OCI-LY1 (cell line): ENCODE results near the gene SELPLG.

Source experiments
- H2AFZ ChIP-seq: fragments of 200-600 bp; sonication (generic), shearing (Covaris generic); 2 replicates; pipeline ENCODE4 v1.6.0; 2014; ENCODE audit warnings: antibody characterized with exemption, mild to moderate bottlenecking, low read length
- H3F3A ChIP-seq: fragments of 200-600 bp; sonication (generic), shearing (Covaris generic); 2 replicates; pipeline ENCODE4 v1.6.0; 2014; ENCODE audit warnings: mild to moderate bottlenecking, antibody characterized with exemption, low read length, moderate library complexity; ENCODE audit not compliant: insufficient read depth
- H3K27ac ChIP-seq: fragments of 200-600 bp; sonication (generic); 2 replicates; pipeline ENCODE4 v1.5.1; 2014; ENCODE audit warnings: low read length, mixed run types, mild to moderate bottlenecking, low read depth; ENCODE audit not compliant: poor library complexity, severe bottlenecking
- H3K27me3 ChIP-seq: fragments of 200-600 bp; sonication (generic); 2 replicates; pipeline ENCODE4 v1.6.0; 2014; ENCODE audit warnings: antibody characterized with exemption, mild to moderate bottlenecking, low read length, moderate library complexity; ENCODE audit not compliant: insufficient read depth
- H3K36me3 ChIP-seq: fragments of 200-600 bp; sonication (generic); 2 replicates; pipeline ENCODE4 v1.6.1; 2014; ENCODE audit warnings: mild to moderate bottlenecking, antibody characterized with exemption, low read length, moderate library complexity, mixed read lengths; ENCODE audit not compliant: insufficient read depth
- H3K4me1 ChIP-seq: fragments of 200-600 bp; sonication (generic); 2 replicates; pipeline ENCODE4 v1.5.1; 2014; ENCODE audit warnings: mild to moderate bottlenecking, low read length, moderate library complexity; ENCODE audit not compliant: insufficient read depth, severe bottlenecking
- H3K4me2 ChIP-seq: fragments of 200-600 bp; sonication (generic), shearing (Covaris generic); 2 replicates; pipeline ENCODE4 v1.6.1; 2014; ENCODE audit warnings: low read length
- H3K4me3 ChIP-seq: fragments of 200-600 bp; sonication (generic); 2 replicates; pipeline ENCODE4 v1.5.1; 2014; ENCODE audit warnings: low read length, low read depth, mild to moderate bottlenecking, mixed read lengths; ENCODE audit not compliant: poor library complexity, severe bottlenecking
- H3K79me2 ChIP-seq: fragments of 200-600 bp; shearing (Covaris generic); 2 replicates; pipeline ENCODE4 v1.6.1; 2016; ENCODE audit warnings: mixed run types, low read length, mixed read lengths; ENCODE audit not compliant: insufficient read depth
- H3K9ac ChIP-seq: fragments of 200-600 bp; sonication (generic), shearing (Covaris generic); 2 replicates; pipeline ENCODE4 v1.6.1; 2014; ENCODE audit warnings: mild to moderate bottlenecking, low read length, mixed read lengths
- H3K9me2 ChIP-seq: fragments of 200-600 bp; sonication (generic), shearing (Covaris generic); 2 replicates; pipeline ENCODE4 v1.6.1; 2014; ENCODE audit warnings: low read depth, mild to moderate bottlenecking, low read length, mixed read lengths
- H3K9me3 ChIP-seq: fragments of 200-600 bp; shearing (Covaris generic); 2 replicates; pipeline ENCODE4 v1.6.1; 2014; ENCODE audit warnings: low read length, mixed read lengths
- H4K20me1 ChIP-seq: fragments of 200-600 bp; sonication (generic), shearing (Covaris generic); 2 replicates; pipeline ENCODE4 v1.6.0; 2016; ENCODE audit warnings: mild to moderate bottlenecking, low read length; ENCODE audit not compliant: insufficient read depth
- CTCF ChIP-seq: fragments of 200-600 bp; sonication (generic), shearing (Covaris generic); IDR thresholded peaks from 2 replicates; pipeline ENCODE4 v1.5.1; 2017; ENCODE audit warnings: mild to moderate bottlenecking, antibody characterized with exemption, low read length, moderate library complexity, mixed read lengths
- EZH2 ChIP-seq: fragments of 200-600 bp; sonication (generic), shearing (Covaris generic); IDR thresholded peaks from 2 replicates; pipeline ENCODE4 v1.8.0; 2017; ENCODE audit warnings: borderline replicate concordance, mixed run types, mild to moderate bottlenecking, antibody characterized with exemption, low read length, moderate library complexity, mixed read lengths

SELPLG gene

GRCh38 chr12:108646600-108647579 is 13.2 kb upstream of the SELPLG start:
- Histone ChIP-seq H3K9ac (no peak overlapping the region), H3K27ac (no peak overlapping the region), H3K27me3 (no peaks in the 10 kb centered on the region), H3K9me2 (no peaks in the 10 kb centered on the region), H3K79me2 (no peaks in the 10 kb centered on the region), H4K20me1 (no peaks in the 10 kb centered on the region), H3K36me3 (peaks cover 14% of the 10 kb centered on the region; the same call in 1 of the 2 replicates), H3K4me2 (no peak overlapping the region), H3F3A (no peaks in the 10 kb centered on the region), H3K9me3 (no peaks in the 10 kb centered on the region), H3K4me1 (peaks cover 10% of the 10 kb centered on the region), H2AFZ (no peak overlapping the region), H3K4me3 (no peak overlapping the region)
- TF ChIP-seq EZH2: no peak
- TF ChIP-seq CTCF: no peak

- no peaks in the 10 kb centered on the region for H3K79me2 ChIP-seq
- H3K4me3 ChIP-seq: no peak overlapping the region
- TF ChIP-seq CTCF (no peak), EZH2 (no peak)
- H3K9me2 ChIP-seq: no peaks in the 10 kb centered on the region
- no peaks in the 10 kb centered on the region for H3F3A ChIP-seq
- H2AFZ ChIP-seq: no peak overlapping the region
- peaks cover 20% of the 10 kb centered on the region for H3K4me1 ChIP-seq
- no peak overlapping the region for H3K9ac ChIP-seq
- H3K9me3 ChIP-seq: no peaks in the 10 kb centered on the region
- no peak overlapping the region for H3K27ac ChIP-seq
- no peaks in the 10 kb centered on the region for H3K27me3 ChIP-seq
- H4K20me1 ChIP-seq: no peaks in the 10 kb centered on the region
- H3K4me2 ChIP-seq: no peak overlapping the region
- H3K36me3 ChIP-seq: peaks cover 14% of the 10 kb centered on the region; the same call in 1 of the 2 replicates
Measured at GRCh38 chr12:108645686-108646599, 12.2 kb upstream of the SELPLG start.

GRCh38 chr12:108644811-108645120 is 11.1 kb upstream of the SELPLG start:
- Histone ChIP-seq H3K4me3 (no peak overlapping the region), H3K4me2 (no peak overlapping the region), H3K27me3 (no peaks in the 10 kb centered on the region), H3K4me1 (peaks cover 32% of the 10 kb centered on the region), H3K79me2 (no peaks in the 10 kb centered on the region), H3K36me3 (peaks cover 14% of the 10 kb centered on the region; the same call in 1 of the 2 replicates), H3F3A (no peaks in the 10 kb centered on the region), H3K27ac (no peak overlapping the region), H3K9me2 (no peaks in the 10 kb centered on the region), H3K9me3 (no peaks in the 10 kb centered on the region), H2AFZ (no peak overlapping the region), H4K20me1 (no peaks in the 10 kb centered on the region), H3K9ac (no peak overlapping the region)
- TF ChIP-seq EZH2 (no peak), CTCF (no peak)
